HG03439 (cell line): ENCODE measurements around the gene ERO1B.
A peak's percentile ranks its signal among the peaks of the same experiment; 100 is the strongest.

Source experiments
- ATAC-seq: cut with Tn5 transposase; IDR thresholded peaks from one replicate; pipeline ENCODE4 v1.9.1; 2021; ENCODE audit warnings: mild to moderate bottlenecking, moderate library complexity; ENCODE audit not compliant: unreplicated experiment

ERO1B gene

GRCh38 chr1:236301080-236301957 lies 19.6 kb upstream of the ERO1B start:
- ATAC-seq, result no peak

GRCh38 chr1:236297161-236297560 lies 15.4 kb upstream of the ERO1B start:
- no peak for ATAC-seq

GRCh38 chr1:236292425-236292824 lies 10.7 kb upstream of the ERO1B start:
- no peak for ATAC-seq

- no peak for ATAC-seq
These were observed 7.9 kb upstream of the ERO1B start for GRCh38 chr1:236289492-236290131.

DNA sequence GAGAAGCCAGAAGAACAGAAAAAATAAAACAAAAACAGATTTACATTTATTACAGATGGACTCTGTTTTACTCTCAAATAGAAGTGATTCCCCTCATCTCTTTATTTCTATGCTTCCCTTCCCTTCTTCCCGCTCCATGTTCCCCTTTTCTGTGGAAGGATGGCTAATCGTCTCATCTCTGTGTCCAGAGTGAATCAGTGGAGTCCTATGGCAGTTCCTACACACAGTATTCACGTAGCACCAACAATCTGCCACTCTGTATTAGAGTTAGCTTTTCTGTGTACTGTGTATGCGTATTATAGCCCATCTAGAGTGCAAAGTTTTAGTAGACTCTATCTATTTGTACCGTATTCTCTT lies 6.8 kb upstream of the ERO1B start:
- ATAC-seq, result no peak

- ATAC-seq, result no peak
These were observed 6.2 kb upstream of the ERO1B start for GRCh38 chr1:236287757-236288619.

DNA sequence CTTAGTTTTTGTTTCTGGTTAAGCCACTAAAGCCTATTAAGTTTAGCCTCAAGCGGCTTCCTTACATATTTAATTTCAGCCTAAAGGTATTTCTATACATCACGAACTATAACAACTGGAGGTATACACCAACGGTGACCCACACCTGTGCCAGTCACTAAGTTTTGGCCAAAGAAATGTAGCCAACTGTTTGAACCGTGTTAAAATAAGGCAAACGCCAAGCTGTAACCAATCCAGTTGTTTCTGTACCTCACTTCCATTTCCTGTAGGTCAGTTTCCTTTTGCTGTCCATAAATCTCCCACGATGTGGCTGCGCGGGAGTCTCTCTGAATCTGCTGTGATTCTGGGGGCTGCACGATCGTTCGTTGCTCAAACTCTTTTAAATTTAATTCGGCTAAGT lies 5.6 kb upstream of the ERO1B start:
- no peak for ATAC-seq

DNA sequence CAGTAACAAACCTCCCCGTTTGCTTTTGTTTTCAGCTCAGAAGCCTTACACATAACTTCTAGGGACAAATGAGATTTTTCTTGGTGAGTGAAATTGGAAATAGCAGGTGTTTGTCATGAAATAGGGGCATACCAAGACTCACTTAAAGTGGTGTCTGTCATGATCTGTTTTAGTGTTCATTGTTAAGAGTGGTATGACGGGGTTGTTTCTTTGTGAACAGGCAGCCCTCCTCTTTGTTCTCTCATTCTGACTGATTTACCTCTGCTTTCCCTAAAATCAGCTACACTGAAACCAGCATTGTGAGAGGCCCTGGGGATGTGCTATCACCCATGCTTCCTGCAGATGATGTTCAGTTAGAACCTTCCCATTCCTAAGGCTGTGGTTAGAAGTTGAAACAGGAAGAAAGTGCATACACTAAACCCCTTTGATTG lies 2.5 kb upstream of the ERO1B start:
- ATAC-seq, result peak; percentile 43

DNA sequence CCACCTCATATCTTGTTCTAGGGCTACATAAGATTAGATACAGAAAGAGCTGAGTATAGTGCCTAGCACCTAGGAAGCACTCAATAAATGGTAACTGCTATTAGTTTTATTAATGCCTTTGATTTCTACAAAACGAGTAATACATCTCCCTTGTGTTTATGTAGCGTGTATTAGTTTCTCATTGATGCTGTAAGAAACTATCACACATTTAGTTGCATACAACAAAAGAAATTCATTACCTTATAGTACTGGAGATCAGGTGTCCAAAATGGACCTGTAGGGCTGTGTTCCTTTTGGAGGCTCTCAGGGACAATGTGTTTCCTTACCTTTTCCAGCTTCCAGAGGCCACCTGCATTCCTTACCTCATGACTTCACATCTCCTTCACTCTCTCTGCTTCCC lies 961 bp upstream of the ERO1B start:
- ATAC-seq, result no peak

- ATAC-seq, result peak; percentile 6
These were observed 613 bp upstream of the ERO1B start for GRCh38 chr1:236282425-236282716.

DNA sequence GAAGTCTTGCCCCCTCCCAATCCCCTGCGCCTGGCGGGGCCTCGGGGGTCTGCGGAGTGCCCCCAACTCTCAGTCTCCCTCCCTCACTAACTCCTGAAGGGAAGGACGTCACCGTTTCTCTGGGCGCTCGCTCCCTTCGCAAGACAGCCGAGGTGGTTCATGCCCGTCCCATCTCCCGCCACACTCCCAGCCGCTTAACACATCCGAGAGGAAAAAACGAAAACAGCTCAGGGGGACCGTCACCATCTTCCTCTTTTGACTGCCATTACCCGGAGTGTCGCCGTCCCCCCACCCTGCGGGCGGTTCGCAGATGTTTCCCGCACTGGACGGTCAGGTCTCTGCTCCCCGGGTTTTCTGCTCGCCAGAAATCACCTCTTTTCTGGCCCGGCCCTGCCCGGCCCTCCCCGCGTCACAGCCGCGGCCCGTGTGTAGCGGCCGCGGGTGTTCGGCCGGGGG lies 532 bp downstream of the ERO1B start:
- peak; percentile 27 for ATAC-seq

GRCh38 chr1:236280438-236281197 lies 1.1 kb downstream of the ERO1B start:
- no peak for ATAC-seq

DNA sequence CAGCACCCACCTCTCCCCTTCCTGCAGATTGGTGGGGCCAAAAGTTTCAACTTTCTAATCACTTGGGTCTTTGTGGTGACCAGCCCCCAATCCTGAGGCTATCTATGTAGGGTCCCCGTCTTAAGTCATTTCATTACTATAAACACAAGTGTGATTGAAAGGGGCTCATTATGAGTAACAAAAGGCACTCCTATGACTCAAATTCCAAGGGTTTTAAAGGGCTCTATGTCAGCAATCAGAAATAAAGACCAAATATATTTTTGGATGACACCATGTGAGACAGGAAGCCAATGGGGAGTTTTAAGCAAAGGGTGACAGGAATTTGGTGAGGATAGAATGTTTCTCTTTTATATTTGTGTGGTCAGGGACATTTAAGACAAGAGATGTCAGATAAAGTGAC lies 6.2 kb downstream of the ERO1B start:
- no peak for ATAC-seq

DNA sequence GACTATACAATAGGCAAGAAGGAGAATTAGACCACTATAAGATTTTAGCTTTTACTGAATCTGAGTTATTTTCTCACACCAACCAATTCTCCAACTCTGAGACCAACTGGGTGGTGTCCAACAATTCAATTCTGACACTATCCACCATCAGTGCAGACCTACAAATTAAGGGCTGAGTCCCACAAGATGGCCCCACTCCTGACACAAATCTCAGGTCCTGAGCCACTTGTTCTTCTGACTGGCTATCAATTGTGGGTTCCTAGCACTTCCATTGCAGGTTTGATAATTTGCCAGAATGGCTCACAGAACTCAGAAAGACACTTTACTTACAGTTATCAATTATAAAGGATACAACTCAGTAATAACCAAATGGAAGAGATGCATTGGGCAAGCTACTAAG lies 6.7 kb downstream of the ERO1B start:
- ATAC-seq, result no peak

- no peak for ATAC-seq
These were observed 8.4 kb downstream of the ERO1B start for GRCh38 chr1:236273358-236273757.

- no peak for ATAC-seq
These were observed 12.3 kb downstream of the ERO1B start for GRCh38 chr1:236269439-236269838.

DNA sequence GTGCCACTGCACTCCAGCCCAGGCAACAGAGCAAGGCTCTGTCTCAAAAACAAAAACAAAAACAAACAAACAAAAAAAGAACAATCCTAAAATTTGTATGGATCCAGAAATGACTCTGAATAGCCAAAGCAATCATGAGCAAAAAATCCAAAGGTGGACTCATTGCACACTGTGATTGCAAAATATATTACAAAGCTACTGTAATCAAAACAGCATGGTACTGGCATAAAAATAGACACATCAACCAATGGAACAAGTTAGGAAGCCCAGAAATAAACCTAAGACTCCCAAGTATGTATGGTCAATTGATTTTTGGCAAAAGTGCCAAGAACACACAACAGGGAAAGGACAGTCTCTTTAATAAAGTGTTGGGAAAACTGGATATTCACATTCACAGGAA lies 19.9 kb downstream of the ERO1B start:
- no peak for ATAC-seq

DNA sequence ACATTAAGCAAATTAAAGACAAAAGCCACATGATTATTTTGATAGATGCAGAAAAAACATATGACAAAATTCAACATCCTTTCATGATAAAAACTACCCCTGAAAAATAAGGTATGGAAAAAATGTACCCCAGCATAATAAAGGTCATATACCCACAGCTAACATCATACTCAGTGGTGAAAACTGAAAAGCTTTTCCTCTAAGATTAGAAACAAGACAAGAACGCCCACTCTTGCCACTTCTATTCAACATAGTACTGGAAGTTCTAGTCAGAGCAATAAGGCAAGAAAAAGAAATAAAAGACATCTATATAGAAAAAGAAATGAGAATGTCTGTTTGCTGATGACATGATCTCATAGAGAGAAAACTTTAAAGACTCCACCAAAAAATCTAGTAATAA lies 20.7 kb downstream of the ERO1B start:
- no peak for ATAC-seq

GRCh38 chr1:236259043-236259442 lies 22.7 kb downstream of the ERO1B start:
- no peak for ATAC-seq

DNA sequence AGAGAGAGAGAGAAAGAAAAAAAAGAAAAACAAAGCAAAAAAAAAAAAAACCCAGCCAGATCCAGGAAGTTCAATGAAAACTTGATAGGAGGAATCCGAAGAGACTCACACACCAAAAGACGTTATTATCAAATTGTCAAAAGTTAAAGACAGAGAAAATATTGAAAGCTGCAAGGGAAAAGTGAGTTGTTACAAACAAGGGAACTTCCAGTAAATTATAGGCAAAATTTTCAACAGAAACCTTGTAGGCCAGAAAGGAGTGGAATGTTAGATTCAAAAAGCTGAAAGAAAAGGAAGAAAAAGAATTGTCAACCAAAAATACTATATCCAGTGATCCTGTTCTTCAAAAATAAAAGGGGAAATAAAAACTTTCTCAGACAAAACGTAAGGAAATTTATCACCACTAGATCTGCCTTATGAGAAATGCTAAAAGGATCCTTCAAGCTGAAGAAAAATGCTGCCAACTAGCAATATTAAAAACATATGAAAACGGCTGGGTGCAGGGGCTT lies 23.6 kb downstream of the ERO1B start:
- ATAC-seq, result no peak

DNA sequence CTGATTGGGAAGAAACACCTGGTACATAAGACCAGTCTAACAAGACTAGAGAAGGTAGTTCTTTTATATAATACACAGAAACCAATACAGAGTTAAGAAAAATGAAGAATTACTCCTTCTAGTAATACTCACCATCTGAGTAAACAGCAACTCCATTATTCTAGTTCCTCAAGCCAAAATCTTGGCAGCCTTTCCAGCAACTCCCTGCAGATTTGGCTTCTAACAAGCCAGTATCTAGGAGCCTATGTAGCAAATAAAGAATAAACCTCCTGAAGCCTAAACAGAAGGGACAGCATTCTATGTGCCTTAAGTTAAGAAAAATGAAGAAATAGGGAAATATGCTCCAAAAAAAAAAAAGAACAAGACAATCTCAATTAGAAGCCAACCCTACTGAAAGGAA lies 24.5 kb downstream of the ERO1B start:
- no peak for ATAC-seq
